H9 (cell line): ENCODE results near the gene OR6B3. TPM values are rescaled to one million over a fixed set of nuclear protein-coding genes. Genes with fewer than 3 reads are reported as not detected.

Experiments
- DNase-seq: peaks from one replicate; pipeline ENCODE4 v3.0.0-alpha.2; 2017
- H2AFZ ChIP-seq: one replicate; pipeline ENCODE4 v1.6.1; 2013; ENCODE audit warnings: mild to moderate bottlenecking, low read length, control low read depth, moderate library complexity
- H2AK5ac ChIP-seq: 2 replicates; pipeline ENCODE4 v1.6.1; 2013; ENCODE audit warnings: low read length, control low read depth, mixed read lengths; ENCODE audit not compliant: insufficient read length
- H2BK120ac ChIP-seq: one replicate; pipeline ENCODE4 v1.6.1; 2013; ENCODE audit warnings: low read depth, mild to moderate bottlenecking, low read length, control low read depth, inconsistent platforms; ENCODE audit not compliant: poor library complexity, severe bottlenecking
- H2BK12ac ChIP-seq: 2 replicates; pipeline ENCODE4 v1.6.1; 2013; ENCODE audit warnings: low read length, control low read depth, mixed read lengths, low read depth; ENCODE audit not compliant: insufficient read length
- H2BK15ac ChIP-seq: 2 replicates; pipeline ENCODE4 v1.6.1; 2013; ENCODE audit warnings: low read depth, low read length, control low read depth
- H2BK20ac ChIP-seq: one replicate; pipeline ENCODE4 v1.6.1; 2013; ENCODE audit warnings: low read depth, mild to moderate bottlenecking, low read length, control low read depth, inconsistent platforms; ENCODE audit not compliant: poor library complexity, severe bottlenecking
- H2BK5ac ChIP-seq: 2 replicates; pipeline ENCODE4 v1.6.1; 2013; ENCODE audit warnings: low read length, control low read depth, mixed read lengths; ENCODE audit not compliant: insufficient read length
- H3K14ac ChIP-seq: 2 replicates; pipeline ENCODE4 v1.6.1; 2013; ENCODE audit warnings: low read length, control low read depth; ENCODE audit not compliant: insufficient read depth
- H3K18ac ChIP-seq: 2 replicates; pipeline ENCODE4 v1.6.1; 2013; ENCODE audit warnings: low read depth, mild to moderate bottlenecking, mixed read lengths, low read length, control low read depth; ENCODE audit not compliant: insufficient read length
- H3K23ac ChIP-seq: 2 replicates; pipeline ENCODE4 v1.6.1; 2013; ENCODE audit warnings: low read length, control low read depth, mixed read lengths, low read depth; ENCODE audit not compliant: insufficient read length
- H3K23me2 ChIP-seq: 2 replicates; pipeline ENCODE4 v1.6.1; 2013; ENCODE audit warnings: low read depth, mild to moderate bottlenecking, mixed read lengths, low read length, control low read depth; ENCODE audit not compliant: insufficient read length, poor library complexity, severe bottlenecking
- H3K27ac ChIP-seq: 2 replicates; pipeline ENCODE4 v1.5.1; 2013; ENCODE audit warnings: low read length, control low read depth, mixed read lengths, low read depth; ENCODE audit not compliant: insufficient read length
- H3K27me3 ChIP-seq: 2 replicates; pipeline ENCODE4 v1.6.1; 2013; ENCODE audit warnings: low read length, control low read depth, inconsistent platforms; ENCODE audit not compliant: insufficient read depth
- H3K4ac ChIP-seq: 2 replicates; pipeline ENCODE4 v1.6.1; 2013; ENCODE audit warnings: low read depth, mild to moderate bottlenecking, control low read depth, inconsistent platforms, low read length, moderate library complexity
- H3K4me1 ChIP-seq: 2 replicates; pipeline ENCODE4 v1.6.1; 2013; ENCODE audit warnings: low read length, control low read depth, inconsistent platforms; ENCODE audit not compliant: insufficient read depth
- H3K4me2 ChIP-seq: 2 replicates; pipeline ENCODE4 v1.6.1; 2013; ENCODE audit warnings: low read length, control low read depth, mixed read lengths; ENCODE audit not compliant: insufficient read length, insufficient read depth
- H3K56ac ChIP-seq: 2 replicates; pipeline ENCODE4 v1.6.1; 2013; ENCODE audit warnings: low read depth, mild to moderate bottlenecking, mixed read lengths, low read length, control low read depth; ENCODE audit not compliant: insufficient read length
- H3K79me1 ChIP-seq: 2 replicates; pipeline ENCODE4 v1.6.1; 2013; ENCODE audit warnings: low read depth, mild to moderate bottlenecking, moderate library complexity, low read length, control low read depth, inconsistent platforms; ENCODE audit not compliant: insufficient read depth, poor library complexity, severe bottlenecking
- H3K79me2 ChIP-seq: 2 replicates; pipeline ENCODE4 v1.6.1; 2013; ENCODE audit warnings: low read length, control low read depth, inconsistent platforms; ENCODE audit not compliant: insufficient read depth
- H3K9ac ChIP-seq: 2 replicates; pipeline ENCODE4 v1.6.1; 2013; ENCODE audit warnings: low read length, control low read depth, mixed read lengths; ENCODE audit not compliant: insufficient read length; ENCODE audit errors: extremely low read depth
- H3K9me3 ChIP-seq: one replicate; pipeline ENCODE4 v1.6.1; 2013; ENCODE audit warnings: low read depth, low read length, inconsistent platforms; ENCODE audit not compliant: control insufficient read depth
- H3T11ph ChIP-seq: one replicate; pipeline ENCODE4 v1.6.1; 2013; ENCODE audit warnings: mild to moderate bottlenecking, low read length, control low read depth, inconsistent platforms
- H4K20me1 ChIP-seq: one replicate; pipeline ENCODE4 v1.6.1; 2013; ENCODE audit not compliant: control insufficient read depth, insufficient read length, insufficient read depth
- H4K5ac ChIP-seq: 2 replicates; pipeline ENCODE4 v1.6.1; 2013; ENCODE audit warnings: low read depth, mild to moderate bottlenecking, mixed read lengths, low read length, control low read depth; ENCODE audit not compliant: insufficient read length
- H4K8ac ChIP-seq: replicated peaks from 2 replicates; pipeline ENCODE4 v1.6.1; 2013; ENCODE audit warnings: low read length, control low read depth, mixed read lengths, low read depth; ENCODE audit not compliant: insufficient read length
- H4K91ac ChIP-seq: 2 replicates; pipeline ENCODE4 v1.6.1; 2013; ENCODE audit warnings: low read depth, mild to moderate bottlenecking, moderate library complexity, mixed read lengths, low read length, control low read depth; ENCODE audit not compliant: insufficient read length
- H3K27ac Mint-ChIP-seq, 3 experiments: 2 replicates in 2 of 3; 3 replicates in 1 of 3; pipeline ENCODE4 v1.8.0; 2020 to 2021; ENCODE audit warnings: mixed read lengths in 3 of 3, mild to moderate bottlenecking in 1 of 3, moderate library complexity in 1 of 3
- H3K27me3 Mint-ChIP-seq: 2 replicates; pipeline ENCODE4 v1.8.0; 2021; ENCODE audit warnings: low read depth, mild to moderate bottlenecking, moderate library complexity, mixed read lengths
- H3K36me3 Mint-ChIP-seq, 3 experiments: 2 replicates in 2 of 3; 3 replicates in 1 of 3; pipeline ENCODE4 v1.8.0; 2020 to 2021; ENCODE audit warnings: low read depth in 3 of 3, mixed read lengths in 3 of 3; ENCODE audit not compliant: insufficient read depth in 1 of 3
- H3K4me1 Mint-ChIP-seq, 2 experiments: 2 replicates each; pipeline ENCODE4 v1.8.0; 2020; ENCODE audit warnings: mixed read lengths in 2 of 2
- H3K4me3 Mint-ChIP-seq, 2 experiments: 2 replicates in 1 of 2; 3 replicates in 1 of 2; pipeline ENCODE4 v1.8.0; 2020 to 2021; ENCODE audit warnings: mild to moderate bottlenecking in 2 of 2, mixed read lengths in 2 of 2, moderate library complexity in 1 of 2
- H3K9me3 Mint-ChIP-seq, 2 experiments: 2 replicates in 1 of 2; 3 replicates in 1 of 2; pipeline ENCODE4 v1.8.0; 2020; ENCODE audit warnings: mild to moderate bottlenecking in 2 of 2, mixed read lengths in 2 of 2, moderate library complexity in 1 of 2
- WGBS: extraction: QIAGEN DNeasy Blood & Tissue Kit; methylation state at CpG from one replicate; pipeline ENCODE4 v1.1.7; 2013; ENCODE audit warnings: missing lambda C conversion rate, low lambda C conversion rate, mixed read lengths; ENCODE audit not compliant: insufficient read length; ENCODE audit errors: extremely low coverage; 5-methylcytosine and 5-hydroxymethylcytosine counted together
- total RNA-seq: library from RNA; stranded (reverse); gene quantifications from 2 replicates; pipeline ENCODE4 v1.2.1, GENCODE V29; 2021
- TF ChIP-seq, protein P1 (sequence below): fragments of 200-600 bp; sonication (generic); conservative IDR thresholded peaks from 3 replicates; pipeline ENCODE4 v1.8.0; 2021; ENCODE audit warnings: antibody characterized with exemption, mild to moderate bottlenecking

OR6B3 gene
- total RNA-seq, 1 experiment from 2014 or later, result not detected

DNA sequence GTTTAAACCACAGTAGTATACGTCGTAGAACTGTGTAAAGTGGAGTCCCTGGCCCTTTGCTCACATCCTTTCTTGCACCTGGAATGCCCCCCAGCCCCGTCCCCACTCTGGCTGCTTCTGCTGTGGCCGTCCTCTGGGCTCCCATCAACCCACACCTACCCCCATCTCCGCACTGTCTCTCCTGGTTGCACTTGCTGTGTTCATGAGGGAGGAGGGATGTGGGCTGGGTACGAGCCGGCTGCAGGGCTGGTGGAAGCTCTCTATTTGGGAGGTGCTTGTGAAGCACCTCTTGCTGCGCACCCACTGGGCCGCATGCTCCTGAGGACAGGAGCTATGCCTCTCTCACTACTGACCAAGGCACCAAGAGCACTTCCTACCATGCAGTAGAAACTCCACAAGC lies 5.1 kb downstream of the OR6B3 start:
- Histone ChIP-seq H3K23me2 (no peaks in the 10 kb centered on the region), H3K4me2 (no peak overlapping the region), H3K4ac (no peak overlapping the region), H2AFZ (no peak overlapping the region), H4K91ac (no peak overlapping the region), H3T11ph (no peak overlapping the region), H4K20me1 (no peaks in the 10 kb centered on the region), H3K4me1 (no peaks in the 10 kb centered on the region), H3K9ac (no peak overlapping the region), H3K27ac (no peak overlapping the region), H3K18ac (no peak overlapping the region), H4K5ac (no peak overlapping the region), H3K27me3 (no peaks in the 10 kb centered on the region), H2BK12ac (no peak overlapping the region), H3K14ac (no peak overlapping the region), H3K23ac (no peak overlapping the region), H3K79me2 (no peaks in the 10 kb centered on the region), H2BK5ac (no peak overlapping the region), H3K56ac (no peak overlapping the region), H2BK15ac (no peak overlapping the region), H2BK120ac (no peak overlapping the region), H3K79me1 (no peaks in the 10 kb centered on the region), H3K9me3 (no peaks in the 10 kb centered on the region), H2BK20ac (no peak overlapping the region), H2AK5ac (no peak overlapping the region), H4K8ac (no peak overlapping the region)
- TF ChIP-seq, protein P1, sequence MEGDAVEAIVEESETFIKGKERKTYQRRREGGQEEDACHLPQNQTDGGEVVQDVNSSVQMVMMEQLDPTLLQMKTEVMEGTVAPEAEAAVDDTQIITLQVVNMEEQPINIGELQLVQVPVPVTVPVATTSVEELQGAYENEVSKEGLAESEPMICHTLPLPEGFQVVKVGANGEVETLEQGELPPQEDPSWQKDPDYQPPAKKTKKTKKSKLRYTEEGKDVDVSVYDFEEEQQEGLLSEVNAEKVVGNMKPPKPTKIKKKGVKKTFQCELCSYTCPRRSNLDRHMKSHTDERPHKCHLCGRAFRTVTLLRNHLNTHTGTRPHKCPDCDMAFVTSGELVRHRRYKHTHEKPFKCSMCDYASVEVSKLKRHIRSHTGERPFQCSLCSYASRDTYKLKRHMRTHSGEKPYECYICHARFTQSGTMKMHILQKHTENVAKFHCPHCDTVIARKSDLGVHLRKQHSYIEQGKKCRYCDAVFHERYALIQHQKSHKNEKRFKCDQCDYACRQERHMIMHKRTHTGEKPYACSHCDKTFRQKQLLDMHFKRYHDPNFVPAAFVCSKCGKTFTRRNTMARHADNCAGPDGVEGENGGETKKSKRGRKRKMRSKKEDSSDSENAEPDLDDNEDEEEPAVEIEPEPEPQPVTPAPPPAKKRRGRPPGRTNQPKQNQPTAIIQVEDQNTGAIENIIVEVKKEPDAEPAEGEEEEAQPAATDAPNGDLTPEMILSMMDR, result no peak
- peaks cover 0 to 3% of the 10 kb centered on the region in 2 experiments; a peak in 1 of 4 replicates for H3K4me1 Mint-ChIP-seq
- no CpG with 5 or more reads among the region's 9 CpGs for WGBS
- no peak for DNase-seq
- H3K36me3 Mint-ChIP-seq, result no peaks in the 10 kb centered on the region; a peak in 1 of 7 replicates
- peak overlapping the region in 1 of 3 experiments; percentile 78; a peak in 1 of 7 replicates for H3K27ac Mint-ChIP-seq
- peaks cover 36% of the 10 kb centered on the region for H3K27me3 Mint-ChIP-seq
- H3K4me3 Mint-ChIP-seq, result no peak overlapping the region
- H3K9me3 Mint-ChIP-seq, result no peaks in the 10 kb centered on the region; a peak in 1 of 5 replicates
